GM19025 (cell line): Measurements from ENCODE around the gene SPPL2B.
"Not testable (repeated sequence)": the region's sequence is repeated elsewhere in the genome, so short reads cannot be mapped to it uniquely, and the experiment has no call there.

Experiments
- ATAC-seq: cut with Tn5 transposase; IDR thresholded peaks from one replicate; pipeline ENCODE4 v1.9.1; 2021; ENCODE audit warnings: mild to moderate bottlenecking, low read depth, moderate library complexity; ENCODE audit not compliant: unreplicated experiment

The SPPL2B gene, protein sequence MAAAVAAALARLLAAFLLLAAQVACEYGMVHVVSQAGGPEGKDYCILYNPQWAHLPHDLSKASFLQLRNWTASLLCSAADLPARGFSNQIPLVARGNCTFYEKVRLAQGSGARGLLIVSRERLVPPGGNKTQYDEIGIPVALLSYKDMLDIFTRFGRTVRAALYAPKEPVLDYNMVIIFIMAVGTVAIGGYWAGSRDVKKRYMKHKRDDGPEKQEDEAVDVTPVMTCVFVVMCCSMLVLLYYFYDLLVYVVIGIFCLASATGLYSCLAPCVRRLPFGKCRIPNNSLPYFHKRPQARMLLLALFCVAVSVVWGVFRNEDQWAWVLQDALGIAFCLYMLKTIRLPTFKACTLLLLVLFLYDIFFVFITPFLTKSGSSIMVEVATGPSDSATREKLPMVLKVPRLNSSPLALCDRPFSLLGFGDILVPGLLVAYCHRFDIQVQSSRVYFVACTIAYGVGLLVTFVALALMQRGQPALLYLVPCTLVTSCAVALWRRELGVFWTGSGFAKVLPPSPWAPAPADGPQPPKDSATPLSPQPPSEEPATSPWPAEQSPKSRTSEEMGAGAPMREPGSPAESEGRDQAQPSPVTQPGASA

DNA sequence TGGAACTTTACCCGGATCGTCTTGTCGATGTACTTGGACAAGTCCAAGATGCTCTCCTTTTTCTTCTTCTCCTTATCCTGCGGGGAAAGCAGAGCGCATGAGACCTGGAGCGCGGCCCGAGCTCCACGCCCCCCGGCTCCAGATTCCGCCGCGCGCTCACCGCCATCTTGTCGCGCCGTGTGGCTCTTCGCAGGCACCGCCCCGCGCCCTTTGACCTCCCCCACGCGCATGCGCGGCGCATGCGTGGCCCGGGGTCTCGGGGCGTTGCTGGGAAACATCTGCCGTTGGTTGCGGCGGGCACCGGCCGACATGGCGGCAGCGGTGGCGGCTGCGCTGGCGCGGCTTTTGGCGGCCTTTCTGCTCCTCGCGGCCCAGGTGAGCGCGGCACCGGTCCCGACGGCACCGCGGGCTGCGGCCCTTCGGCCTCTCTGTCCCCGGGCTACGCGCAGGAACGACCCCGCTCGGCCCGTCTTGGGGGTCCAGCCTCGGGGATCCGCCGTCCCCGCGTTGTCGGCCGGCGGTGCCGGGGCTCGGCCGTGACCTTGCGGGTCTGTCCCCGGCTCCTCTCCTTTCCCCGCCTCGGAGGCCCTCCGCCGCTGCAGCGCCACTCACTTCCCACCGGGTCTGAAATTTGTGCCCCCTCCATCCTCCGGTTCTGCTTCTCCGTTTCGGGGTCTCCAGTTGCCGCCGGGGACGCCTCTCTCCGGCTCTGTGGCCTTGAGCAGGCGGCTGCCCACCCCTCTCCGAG lies at the start of gene SPPL2B, which contains the start of gene LSM7:
Gene SPPL2B, plus strand, starts transcription at position 284 of the 748 bp plus-strand sequence. Its CDS starts 26 bp downstream, at position 310.
Gene LSM7, minus strand, starts transcription at position 186 of the 748 bp plus-strand sequence. Its CDS starts 20 bp downstream, at position 166.
- peak; percentile 56 for ATAC-seq

GRCh38 chr19:2280633-2281264 lies 47.7 kb upstream of the SPPL2B start:
- no peak for ATAC-seq

- not testable (repeated sequence) for ATAC-seq
These were observed 47.0 kb upstream of the SPPL2B start for GRCh38 chr19:2281265-2282061.

GRCh38 chr19:2282062-2282861 lies 46.2 kb upstream of the SPPL2B start, which contains the start of gene PEAK3:
Gene PEAK3 (minus strand): TSS chr19:2282175. CDS start chr19:2280931, 1,244 bp downstream.
- no peak for ATAC-seq

DNA sequence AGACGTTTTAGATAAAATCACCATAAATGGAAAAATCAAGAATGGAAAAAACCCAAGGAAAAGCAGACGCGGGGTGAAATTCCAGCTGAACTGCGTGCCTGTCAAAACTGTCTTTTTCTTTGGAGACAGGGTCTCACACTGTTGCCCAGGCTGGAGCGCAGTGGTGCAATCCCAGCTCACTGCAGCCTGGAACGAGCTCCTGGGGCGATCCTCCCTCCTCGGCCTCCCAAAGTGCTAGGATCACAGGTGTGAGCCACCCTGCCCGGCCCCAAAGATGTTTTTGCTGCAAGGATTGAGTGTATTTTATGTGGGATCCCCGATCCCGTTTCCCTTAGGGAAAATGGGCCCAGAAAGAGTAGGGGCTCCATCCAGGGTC lies 45.6 kb upstream of the SPPL2B start:
- ATAC-seq = no peak

DNA sequence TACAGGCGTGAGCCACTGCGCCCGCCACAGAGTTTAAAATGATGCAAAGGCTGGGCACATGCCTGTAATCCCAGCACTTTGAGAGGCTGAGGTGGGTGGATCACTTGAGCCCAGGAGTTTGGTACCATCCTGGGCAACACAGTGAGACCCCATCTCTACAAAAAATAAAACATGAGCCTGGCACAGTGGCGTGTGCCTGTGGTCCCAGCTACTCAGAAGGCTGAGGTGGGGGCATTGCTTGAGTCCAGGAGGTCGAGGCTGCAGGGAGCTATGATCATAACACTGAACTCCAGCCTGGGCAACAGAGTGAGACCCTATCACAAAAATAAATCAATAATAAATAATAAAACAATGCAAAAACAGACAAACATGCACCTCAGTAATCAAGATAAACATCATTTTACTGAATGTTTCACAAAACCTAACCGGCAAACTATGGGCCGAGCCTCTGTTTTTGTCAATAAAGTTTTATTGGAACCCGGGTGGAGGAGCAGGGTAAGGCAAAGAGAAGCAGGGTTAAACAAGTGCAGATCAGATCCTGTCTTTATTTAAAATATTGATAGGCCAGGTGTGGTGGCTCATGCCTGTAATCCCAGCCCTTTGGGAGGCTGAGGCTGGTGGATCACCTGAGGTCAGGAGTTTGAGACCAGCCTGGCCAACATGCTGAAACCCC lies 44.5 kb upstream of the SPPL2B start:
- no peak for ATAC-seq

DNA sequence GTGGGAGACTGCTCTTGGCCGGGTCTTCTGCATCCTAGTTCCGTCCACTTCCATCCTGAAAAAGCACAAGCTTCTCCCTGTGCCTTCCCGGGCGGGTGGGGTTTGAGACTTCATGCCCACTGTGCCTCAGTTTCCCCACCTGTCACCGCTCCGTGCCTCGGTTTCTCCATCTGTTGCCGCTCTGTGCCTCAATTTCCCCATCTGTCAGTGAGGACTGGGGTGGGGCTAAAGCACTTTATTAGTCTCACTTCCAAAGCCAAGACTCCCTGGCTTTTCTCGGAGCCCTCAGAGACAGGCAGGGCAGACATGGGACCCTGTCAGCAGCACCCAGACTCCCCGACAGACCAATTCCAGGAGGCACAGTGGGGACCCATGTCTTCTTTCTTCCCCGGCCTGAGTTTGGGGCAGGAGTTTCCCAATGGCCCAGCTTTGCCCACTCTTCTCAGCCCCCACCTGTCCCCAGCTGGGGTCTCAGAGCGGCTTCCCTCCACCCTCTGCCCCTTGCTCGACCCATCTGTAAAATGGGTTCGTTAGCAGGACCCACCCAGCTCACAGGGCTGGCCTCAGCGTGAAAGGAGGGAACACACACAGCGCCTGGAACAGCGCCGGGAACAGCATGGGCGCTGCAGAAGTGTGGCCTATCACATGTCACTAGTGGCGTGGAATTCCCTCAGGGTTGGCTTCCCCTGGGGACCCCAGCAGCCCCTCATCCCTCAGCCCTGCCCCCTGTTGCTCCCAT lies 41.9 kb upstream of the SPPL2B start:
- no peak for ATAC-seq

- no peak for ATAC-seq
These were observed 40.7 kb upstream of the SPPL2B start for GRCh38 chr19:2287585-2288337.

- no peak for ATAC-seq
These were observed 40.1 kb upstream of the SPPL2B start for GRCh38 chr19:2288338-2288817.

GRCh38 chr19:2288818-2289713 lies 39.4 kb upstream of the SPPL2B start:
- no peak for ATAC-seq

DNA sequence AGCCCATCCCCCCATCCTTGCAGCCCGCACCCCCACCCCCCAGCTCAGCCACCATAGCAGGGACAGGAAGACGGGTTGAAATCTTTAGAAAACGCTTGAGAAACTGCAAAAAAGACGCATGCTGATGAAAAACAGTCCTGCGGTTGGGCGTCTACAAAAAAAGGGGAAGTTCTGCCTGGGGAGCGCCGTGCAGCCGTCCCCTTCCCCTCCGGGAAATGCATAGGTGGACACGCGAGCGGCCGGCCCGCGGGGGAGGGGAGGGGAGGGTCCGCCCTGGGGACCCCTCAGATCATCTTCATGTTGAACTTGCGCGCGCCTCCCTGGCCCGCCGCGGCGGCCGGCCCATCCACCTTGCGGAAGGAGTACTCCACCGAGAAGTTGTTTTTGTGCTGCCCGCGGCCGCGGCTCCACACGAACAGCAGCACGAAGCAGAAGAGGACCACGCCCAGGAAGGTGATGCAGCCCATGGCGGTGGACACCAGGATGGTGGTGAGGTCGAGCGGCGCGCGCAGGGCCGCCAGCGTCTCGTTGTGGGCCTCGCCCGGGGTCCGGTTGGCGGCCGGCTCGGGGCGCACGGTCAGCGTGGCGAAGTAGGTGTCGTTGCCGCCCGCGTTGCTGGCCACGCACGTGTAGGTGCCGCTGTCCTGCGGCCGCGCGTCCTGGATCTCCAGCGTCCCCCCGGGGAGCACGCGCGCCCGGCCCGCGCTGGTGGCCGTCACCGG lies 38.6 kb upstream of the SPPL2B start:
- ATAC-seq = no peak

GRCh38 chr19:2290441-2291184 lies 37.9 kb upstream of the SPPL2B start:
- ATAC-seq = no peak

GRCh38 chr19:2291185-2291751 lies 37.2 kb upstream of the SPPL2B start:
- ATAC-seq = no peak

DNA sequence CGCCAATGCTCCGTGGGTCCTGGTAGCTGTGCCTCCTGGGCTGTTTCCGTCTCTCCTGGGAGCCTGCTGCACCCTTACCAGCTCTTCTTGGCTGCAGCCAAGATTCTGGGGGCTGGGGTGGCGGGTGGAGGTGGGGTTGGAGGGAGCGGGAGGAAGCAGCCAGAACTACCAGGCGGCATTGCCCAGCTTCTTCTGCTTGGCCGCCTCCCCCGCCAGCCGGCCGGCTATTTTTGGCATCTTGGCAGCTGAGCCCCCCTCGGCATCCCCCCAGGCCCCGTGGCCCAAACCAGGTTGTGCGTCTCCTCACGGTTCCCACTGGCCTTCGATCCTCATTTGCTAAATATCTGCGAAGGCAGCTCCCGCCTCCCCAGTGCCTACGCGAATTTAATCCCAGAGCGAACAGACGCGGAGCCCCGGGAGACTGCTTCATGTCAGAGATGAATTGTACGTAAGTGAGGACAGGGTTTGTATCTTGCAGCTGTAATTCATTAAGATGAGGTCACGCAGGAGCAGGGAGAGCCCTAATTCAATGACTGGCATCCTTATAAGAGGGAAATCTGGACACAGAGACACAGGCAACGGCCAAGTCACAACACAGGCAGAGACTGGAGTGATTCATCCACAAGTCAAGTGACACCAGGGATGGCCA lies 33.7 kb upstream of the SPPL2B start:
- ATAC-seq = no peak
